ENCODE results near the gene DIAPH3.

Gene DIAPH3

DNA sequence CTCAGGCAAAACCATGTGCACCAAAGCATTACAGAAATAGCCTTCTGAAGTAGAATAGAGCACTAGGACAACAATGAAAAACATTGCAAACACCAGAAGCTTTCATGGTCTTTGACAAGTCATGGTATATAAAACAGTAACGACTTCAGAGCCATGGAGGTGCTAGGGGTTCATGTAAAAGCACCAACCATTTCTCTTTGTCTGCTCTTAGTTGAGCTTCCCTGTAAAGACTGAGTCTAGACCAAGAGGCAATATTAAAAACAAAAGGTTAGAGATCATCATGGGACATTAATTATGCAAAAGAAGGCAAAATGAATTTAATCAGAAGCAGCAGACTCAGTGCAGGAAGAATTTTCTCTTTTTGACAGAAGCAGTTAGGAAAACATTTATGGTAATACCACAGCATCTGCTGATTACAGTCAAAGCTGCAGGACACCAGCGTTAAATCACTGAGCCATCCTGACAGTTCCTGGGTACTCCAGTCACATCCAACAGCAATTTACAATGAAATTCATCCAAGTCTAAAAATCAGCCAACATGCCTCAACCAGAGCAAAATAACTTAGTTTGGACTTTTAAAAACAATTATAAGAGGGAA, 476.8 kb downstream of the DIAPH3 start:
- no peak for DNase-seq (ENCODE audit: low read depth, low spot score)
- no CpG with 5 or more reads among the region's 2 CpGs for WGBS (ENCODE audit: insufficient coverage, insufficient read length)
- H3K4me1 ChIP-seq (ENCODE audit: control insufficient read depth, insufficient read depth, low read length) = no peaks in the 10 kb centered on the region; the same call in 1 of the 2 replicates
- no peaks in the 10 kb centered on the region for H3K9me3 ChIP-seq (ENCODE audit: control insufficient read depth, insufficient read depth, low read length)
- H3K27ac ChIP-seq (ENCODE audit: low read length) = no peak overlapping the region
- H3K27me3 ChIP-seq (ENCODE audit: control insufficient read depth, insufficient read depth, low read length) = no peaks in the 10 kb centered on the region
- no peaks in the 10 kb centered on the region for H3K36me3 ChIP-seq (ENCODE audit: control insufficient read depth, insufficient read depth, low read length)
- H3K4me3 ChIP-seq (ENCODE audit: low read length) = no peak overlapping the region

DNA sequence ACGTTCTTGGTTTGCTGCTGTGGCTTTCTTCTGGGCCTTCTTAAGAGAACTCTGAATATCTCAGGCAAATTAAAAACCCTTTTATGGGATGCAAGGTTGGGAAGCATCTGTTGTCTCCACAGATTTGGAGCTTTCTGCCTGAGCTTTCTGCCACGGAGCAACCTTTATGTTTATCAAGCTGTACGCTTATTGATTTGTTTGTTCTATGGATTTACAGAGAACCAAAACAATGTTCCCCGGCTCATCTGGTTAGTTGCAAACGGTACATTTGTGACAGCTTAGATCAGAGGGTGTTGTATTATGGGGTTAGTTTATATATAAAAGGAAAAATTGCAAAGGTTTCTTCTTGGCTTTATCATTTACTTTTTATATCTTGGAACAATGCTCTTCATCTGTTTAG, 479.6 kb downstream of the DIAPH3 start:
- DNase-seq (ENCODE audit: low read depth, low spot score) = no peak

DNA sequence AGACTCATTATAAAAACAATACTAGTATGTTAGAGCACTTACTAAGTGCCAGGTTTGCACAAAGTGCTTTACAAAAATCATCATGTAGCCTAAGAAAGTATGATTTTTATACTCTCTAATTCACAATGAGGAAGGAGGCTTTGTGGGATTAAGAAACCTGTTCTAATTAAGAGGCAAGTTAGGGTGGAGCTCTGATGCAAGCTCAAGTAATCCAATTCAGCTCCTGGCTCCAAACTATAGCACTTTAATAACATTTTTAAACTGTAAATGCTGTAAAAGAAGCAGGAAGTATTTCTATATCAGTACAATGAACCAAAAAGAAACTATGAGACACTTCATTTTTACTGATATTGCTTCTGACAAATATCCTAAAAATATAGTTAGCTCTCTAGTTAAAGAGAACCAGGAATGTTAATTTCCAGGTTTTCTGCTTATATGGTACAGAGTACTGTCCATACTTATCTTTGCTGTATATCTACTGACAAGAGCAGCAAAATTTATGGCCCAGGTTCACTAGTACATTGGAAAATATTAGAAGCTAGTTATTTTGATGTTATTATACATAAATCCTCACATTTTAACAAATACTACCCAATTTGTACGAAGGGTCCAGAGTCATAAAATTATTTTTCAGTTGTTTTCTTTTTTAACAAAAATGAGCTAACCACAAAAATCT, 482.0 kb downstream of the DIAPH3 start:
- WGBS (ENCODE audit: insufficient coverage, insufficient read length) = no CpG with 5 or more reads among the region's 1 CpG
- H3K4me3 ChIP-seq (ENCODE audit: low read length) = no peak overlapping the region
- no peaks in the 10 kb centered on the region; the same call in 1 of the 2 replicates for H3K4me1 ChIP-seq (ENCODE audit: control insufficient read depth, insufficient read depth, low read length)
- H3K27me3 ChIP-seq (ENCODE audit: control insufficient read depth, insufficient read depth, low read length) = no peaks in the 10 kb centered on the region
- no peaks in the 10 kb centered on the region for H3K36me3 ChIP-seq (ENCODE audit: control insufficient read depth, insufficient read depth, low read length)
- no peak overlapping the region for H3K27ac ChIP-seq (ENCODE audit: low read length)
- no peaks in the 10 kb centered on the region for H3K9me3 ChIP-seq (ENCODE audit: control insufficient read depth, insufficient read depth, low read length)
- no peak for DNase-seq (ENCODE audit: low read depth, low spot score)

More for the DNA sequence above, 479.6 kb downstream of the DIAPH3 start:
- Histone ChIP-seq H3K27ac (ENCODE audit: low read length) (no peak overlapping the region), H3K9me3 (ENCODE audit: control insufficient read depth, insufficient read depth, low read length) (no peaks in the 10 kb centered on the region), H3K4me1 (ENCODE audit: control insufficient read depth, insufficient read depth, low read length) (no peaks in the 10 kb centered on the region; the same call in 1 of the 2 replicates), H3K36me3 (ENCODE audit: control insufficient read depth, insufficient read depth, low read length) (no peaks in the 10 kb centered on the region), H3K4me3 (ENCODE audit: low read length) (no peak overlapping the region), H3K27me3 (ENCODE audit: control insufficient read depth, insufficient read depth, low read length) (no peaks in the 10 kb centered on the region)
- no CpG with 5 or more reads among the region's 5 CpGs for WGBS (ENCODE audit: insufficient coverage, insufficient read length)

DNA sequence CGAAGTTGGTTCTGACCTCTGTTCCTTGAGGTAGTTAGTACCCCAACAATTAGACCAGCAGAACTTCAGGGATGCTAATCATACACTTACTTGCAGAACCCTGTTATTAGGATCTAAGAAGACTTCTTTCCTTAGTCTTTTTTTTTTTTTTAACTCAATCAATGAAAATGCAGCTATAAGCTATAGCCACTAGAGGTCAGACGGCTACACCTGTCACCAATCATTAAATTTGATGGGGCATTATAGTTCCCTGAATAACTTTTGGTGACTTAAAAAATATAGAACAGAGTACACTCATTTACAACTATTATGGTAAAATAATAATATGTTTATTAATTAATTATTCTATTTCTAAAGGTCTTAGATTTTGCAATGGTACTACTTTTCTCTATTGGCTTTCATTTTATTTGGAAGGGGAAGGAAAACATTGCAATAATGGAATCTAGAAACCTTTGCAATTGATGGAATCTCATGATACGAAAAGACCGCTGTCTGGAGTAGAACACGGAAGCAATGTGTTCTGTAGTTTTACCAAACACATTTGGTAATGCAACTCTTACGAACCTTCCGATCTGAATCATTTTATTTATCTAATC, 483.2 kb downstream of the DIAPH3 start:
- DNase-seq (ENCODE audit: low read depth, low spot score) = no peak
- Histone ChIP-seq H3K27ac (ENCODE audit: low read length) (no peak overlapping the region), H3K36me3 (ENCODE audit: control insufficient read depth, insufficient read depth, low read length) (no peaks in the 10 kb centered on the region), H3K4me1 (ENCODE audit: control insufficient read depth, insufficient read depth, low read length) (no peaks in the 10 kb centered on the region), H3K9me3 (ENCODE audit: control insufficient read depth, insufficient read depth, low read length) (no peaks in the 10 kb centered on the region), H3K27me3 (ENCODE audit: control insufficient read depth, insufficient read depth, low read length) (no peaks in the 10 kb centered on the region), H3K4me3 (ENCODE audit: low read length) (no peak overlapping the region)
- 100% methylated on average over 1 of the region's 7 CpGs for WGBS (ENCODE audit: insufficient coverage, insufficient read length)

DNA sequence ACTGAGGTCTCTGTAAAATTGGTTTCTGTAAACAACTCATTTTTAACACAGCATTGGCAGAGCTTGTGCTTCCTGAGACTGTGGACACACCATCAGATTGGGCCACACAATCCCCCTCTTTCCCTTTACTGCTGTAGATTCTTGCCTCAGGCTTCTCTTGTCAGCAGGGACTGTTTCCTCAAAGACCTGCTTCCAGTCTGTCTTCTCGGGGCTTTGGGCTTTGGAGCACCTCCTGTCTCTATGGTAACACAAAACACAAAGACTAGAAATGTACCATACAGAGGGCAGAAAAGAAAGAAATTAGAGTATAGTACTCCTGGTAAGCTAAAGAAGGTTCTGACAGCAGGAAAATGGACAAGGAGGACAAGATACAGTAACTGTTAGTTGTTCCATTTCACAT, 484.5 kb downstream of the DIAPH3 start:
- Histone ChIP-seq H3K27me3 (ENCODE audit: control insufficient read depth, insufficient read depth, low read length) (no peaks in the 10 kb centered on the region), H3K9me3 (ENCODE audit: control insufficient read depth, insufficient read depth, low read length) (no peaks in the 10 kb centered on the region), H3K36me3 (ENCODE audit: control insufficient read depth, insufficient read depth, low read length) (no peaks in the 10 kb centered on the region), H3K4me1 (ENCODE audit: control insufficient read depth, insufficient read depth, low read length) (no peaks in the 10 kb centered on the region), H3K4me3 (ENCODE audit: low read length) (no peak overlapping the region), H3K27ac (ENCODE audit: low read length) (no peak overlapping the region)
- no CpG with 5 or more reads among the region's 1 CpG for WGBS (ENCODE audit: insufficient coverage, insufficient read length)
- DNase-seq (ENCODE audit: low read depth, low spot score) = no peak

DNA sequence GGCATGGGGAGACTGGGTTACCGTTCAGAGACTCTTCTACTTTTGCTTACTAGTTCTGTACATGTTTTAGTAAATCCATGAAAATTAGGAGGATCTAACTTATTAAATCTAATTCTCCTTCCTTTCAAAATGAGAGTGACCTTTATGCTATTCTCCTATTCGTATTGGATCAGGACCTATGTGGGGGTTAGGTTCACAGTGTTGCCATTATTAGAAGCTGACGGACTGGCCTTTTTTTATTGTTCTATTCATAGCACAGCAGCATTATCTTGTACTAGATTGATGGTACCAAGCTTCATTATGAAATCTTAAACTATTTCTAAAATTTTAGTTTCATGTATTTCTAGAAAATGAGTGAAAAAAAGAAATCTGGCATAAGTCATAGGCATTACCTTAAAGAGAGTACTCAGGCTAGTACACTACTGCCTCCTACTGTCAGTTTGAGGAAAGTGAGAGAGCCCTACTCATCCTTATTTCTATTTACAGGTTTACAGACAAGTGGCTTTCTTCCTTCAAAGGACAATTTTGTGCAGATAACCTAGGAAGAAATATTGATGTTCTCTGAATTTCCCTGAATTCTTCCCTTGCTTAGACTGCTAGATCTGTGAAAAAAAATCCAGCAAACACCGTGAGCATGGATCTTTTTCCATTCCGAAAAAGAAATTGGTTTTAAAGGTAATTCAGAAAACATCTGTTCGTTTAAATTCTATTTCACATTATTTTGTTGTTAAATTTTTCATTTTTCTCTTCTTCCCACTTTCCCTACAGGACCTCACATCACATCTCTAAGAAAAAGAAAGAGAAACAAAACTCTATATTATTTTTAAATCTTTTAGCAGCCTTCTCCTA, 485.5 kb downstream of the DIAPH3 start:
- H3K9me3 ChIP-seq (ENCODE audit: control insufficient read depth, insufficient read depth, low read length) = no peaks in the 10 kb centered on the region
- no peak overlapping the region for H3K4me3 ChIP-seq (ENCODE audit: low read length)
- 0 out of 2 replicates have a peak, but pooled peaks cover 2% of the 10 kb centered on the region for H3K4me1 ChIP-seq (ENCODE audit: control insufficient read depth, insufficient read depth, low read length)
- H3K27ac ChIP-seq (ENCODE audit: low read length) = no peak overlapping the region
- no peaks in the 10 kb centered on the region for H3K36me3 ChIP-seq (ENCODE audit: control insufficient read depth, insufficient read depth, low read length)
- H3K27me3 ChIP-seq (ENCODE audit: control insufficient read depth, insufficient read depth, low read length) = no peaks in the 10 kb centered on the region
- 100% methylated on average over 1 of the region's 6 CpGs for WGBS (ENCODE audit: insufficient coverage, insufficient read length)
- no peak for DNase-seq (ENCODE audit: low read depth, low spot score)

DNA sequence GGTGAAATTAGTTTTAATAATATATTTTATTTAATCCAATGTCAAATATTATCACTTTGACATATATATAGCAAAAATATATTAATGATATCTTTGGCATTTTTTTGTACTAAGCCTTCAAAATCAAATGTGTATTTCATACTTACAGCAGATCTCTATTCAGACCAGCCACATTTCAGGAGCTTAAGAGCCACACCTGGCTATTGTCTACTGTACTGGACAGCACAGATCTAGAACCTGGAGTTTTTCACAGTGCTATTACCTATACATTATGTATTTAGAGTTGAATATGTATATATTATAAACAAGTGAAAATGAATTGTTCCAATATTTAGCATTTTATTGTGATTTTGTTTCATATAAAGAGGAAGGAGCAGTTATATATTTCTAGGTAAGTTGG, 486.3 kb downstream of the DIAPH3 start:
- Histone ChIP-seq H3K27me3 (ENCODE audit: control insufficient read depth, insufficient read depth, low read length) (no peaks in the 10 kb centered on the region), H3K36me3 (ENCODE audit: control insufficient read depth, insufficient read depth, low read length) (no peaks in the 10 kb centered on the region), H3K9me3 (ENCODE audit: control insufficient read depth, insufficient read depth, low read length) (no peaks in the 10 kb centered on the region), H3K4me3 (ENCODE audit: low read length) (no peak overlapping the region), H3K4me1 (ENCODE audit: control insufficient read depth, insufficient read depth, low read length) (0 out of 2 replicates have a peak, but pooled peaks cover 2% of the 10 kb centered on the region), H3K27ac (ENCODE audit: low read length) (no peak overlapping the region)
- DNase-seq (ENCODE audit: low read depth, low spot score) = no peak

DNA sequence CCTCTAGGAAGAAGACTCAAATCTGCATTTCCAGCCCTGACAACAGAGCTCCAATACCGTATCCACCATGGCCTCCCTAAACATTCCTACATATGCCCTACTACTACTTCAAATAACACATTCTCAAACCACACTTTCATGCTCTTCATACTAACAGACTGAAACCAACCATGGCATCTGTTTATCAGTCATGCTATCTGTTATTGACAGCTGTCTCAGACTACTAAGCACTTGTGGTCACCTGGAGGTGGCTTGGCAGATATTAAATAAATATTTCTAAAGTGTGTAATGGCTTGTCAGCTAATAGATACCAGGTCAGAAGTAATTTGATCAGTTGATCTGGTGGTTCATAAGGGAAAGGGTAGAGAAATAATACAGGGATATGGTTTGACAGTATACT, 489.1 kb downstream of the DIAPH3 start:
- H3K27me3 ChIP-seq (ENCODE audit: control insufficient read depth, insufficient read depth, low read length) = no peaks in the 10 kb centered on the region
- no peak overlapping the region for H3K27ac ChIP-seq (ENCODE audit: low read length)
- no peak for DNase-seq (ENCODE audit: low read depth, low spot score)

DNA sequence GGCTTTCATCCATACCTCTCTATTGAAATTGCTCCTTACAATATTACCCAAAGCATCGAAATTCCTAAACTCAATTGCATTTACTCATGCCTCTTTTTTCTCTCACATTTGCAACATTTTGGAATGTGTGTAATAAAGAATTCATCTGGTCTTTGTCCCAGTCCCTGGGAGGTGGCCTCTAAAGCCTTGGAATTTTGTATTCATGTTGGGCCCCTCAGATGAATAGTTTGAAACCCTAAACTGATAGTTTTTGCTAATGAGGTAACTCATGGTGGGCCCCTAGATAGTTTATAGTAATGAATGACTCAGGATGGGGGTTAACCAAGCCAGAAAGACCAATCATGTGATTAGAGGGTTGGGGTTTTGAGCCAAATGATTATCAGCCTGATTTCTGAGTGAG, 490.4 kb downstream of the DIAPH3 start:
- Histone ChIP-seq H3K36me3 (ENCODE audit: control insufficient read depth, insufficient read depth, low read length) (no peaks in the 10 kb centered on the region), H3K27me3 (ENCODE audit: control insufficient read depth, insufficient read depth, low read length) (no peaks in the 10 kb centered on the region), H3K27ac (ENCODE audit: low read length) (no peak overlapping the region), H3K4me1 (ENCODE audit: control insufficient read depth, insufficient read depth, low read length) (0 out of 2 replicates have a peak, but pooled peaks cover 2% of the 10 kb centered on the region), H3K4me3 (ENCODE audit: low read length) (no peak overlapping the region), H3K9me3 (ENCODE audit: control insufficient read depth, insufficient read depth, low read length) (no peaks in the 10 kb centered on the region)
- DNase-seq (ENCODE audit: low read depth, low spot score) = no peak
- no CpG with 5 or more reads among the region's 1 CpG for WGBS (ENCODE audit: insufficient coverage, insufficient read length)

More for the DNA sequence above, 489.1 kb downstream of the DIAPH3 start:
- WGBS (ENCODE audit: insufficient coverage, insufficient read length) = 100% methylated on average over 1 of the region's 1 CpG
- no peak overlapping the region for H3K4me3 ChIP-seq (ENCODE audit: low read length)
- H3K9me3 ChIP-seq (ENCODE audit: control insufficient read depth, insufficient read depth, low read length) = no peaks in the 10 kb centered on the region
- H3K4me1 ChIP-seq (ENCODE audit: control insufficient read depth, insufficient read depth, low read length) = 0 out of 2 replicates have a peak, but pooled peaks cover 2% of the 10 kb centered on the region
- no peaks in the 10 kb centered on the region for H3K36me3 ChIP-seq (ENCODE audit: control insufficient read depth, insufficient read depth, low read length)

DNA sequence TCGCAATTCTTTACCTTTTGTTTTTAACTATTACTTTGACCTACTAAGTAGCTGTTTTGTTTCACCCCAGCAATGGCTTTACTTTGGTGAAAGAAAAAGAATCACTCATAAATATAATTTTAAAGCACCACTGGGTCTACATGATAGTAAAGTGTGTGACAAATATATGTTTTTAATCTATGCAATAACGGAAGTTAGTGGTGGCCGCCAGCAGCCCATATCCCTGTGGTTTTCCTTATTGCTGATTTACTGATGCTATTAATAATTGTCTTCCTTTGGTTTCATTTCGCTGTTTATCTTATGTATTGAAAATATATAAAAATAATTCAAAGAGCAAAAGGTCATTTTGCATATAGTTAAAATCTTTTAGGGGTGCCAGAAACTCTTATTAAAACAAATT, 491.3 kb downstream of the DIAPH3 start:
- DNase-seq (ENCODE audit: low read depth, low spot score) = no peak
- no peak overlapping the region for H3K27ac ChIP-seq (ENCODE audit: low read length)
- WGBS (ENCODE audit: insufficient coverage, insufficient read length) = no CpG with 5 or more reads among the region's 4 CpGs
- 0 out of 2 replicates have a peak, but pooled peaks cover 2% of the 10 kb centered on the region for H3K4me1 ChIP-seq (ENCODE audit: control insufficient read depth, insufficient read depth, low read length)
- H3K4me3 ChIP-seq (ENCODE audit: low read length) = no peak overlapping the region
- no peaks in the 10 kb centered on the region for H3K36me3 ChIP-seq (ENCODE audit: control insufficient read depth, insufficient read depth, low read length)
- no peaks in the 10 kb centered on the region for H3K9me3 ChIP-seq (ENCODE audit: control insufficient read depth, insufficient read depth, low read length)
- H3K27me3 ChIP-seq (ENCODE audit: control insufficient read depth, insufficient read depth, low read length) = no peaks in the 10 kb centered on the region
